GM18502 (cell line): ENCODE data around the gene GNPNAT1.
"Not testable (repeated sequence)": the region's sequence is repeated elsewhere in the genome, so short reads cannot be mapped to it uniquely, and the experiment has no call there.

Experiments
- ATAC-seq: cut with Tn5 transposase; IDR thresholded peaks from one replicate; pipeline ENCODE4 v1.9.1; 2021; ENCODE audit warnings: mild to moderate bottlenecking; ENCODE audit not compliant: unreplicated experiment, poor library complexity

The GNPNAT1 gene

DNA sequence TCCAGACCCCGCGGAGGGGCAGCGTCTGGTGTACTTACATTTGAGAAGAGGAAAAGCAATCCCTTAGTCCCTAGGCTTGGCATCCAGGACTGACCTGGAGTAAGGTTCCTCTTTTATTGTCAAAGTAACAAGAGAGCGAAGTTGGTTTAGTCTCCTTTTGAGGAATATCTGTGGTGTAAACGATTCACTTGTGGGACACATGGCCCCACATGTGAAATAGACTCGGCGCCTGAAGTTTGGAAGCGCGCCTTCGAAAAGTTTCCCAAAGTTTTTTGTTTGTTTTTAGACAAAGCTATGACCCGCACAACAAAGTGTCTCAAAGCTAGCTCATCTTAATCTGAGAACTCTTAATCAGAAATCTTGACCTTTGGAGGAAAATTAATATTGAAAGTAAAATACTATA, 60.7 kb downstream of the GNPNAT1 start:
- ATAC-seq: no peak

- peak; percentile 93 for ATAC-seq
Measured at GRCh38 chr14:52729925-52730708, 61.3 kb downstream of the GNPNAT1 start, which contains the start of gene STYX. STYX (plus strand) TSS chr14:52730166; CDS start chr14:52730475, 309 bp downstream.

GRCh38 chr14:52729585-52729924, 61.9 kb downstream of the GNPNAT1 start:
- no peak for ATAC-seq

DNA sequence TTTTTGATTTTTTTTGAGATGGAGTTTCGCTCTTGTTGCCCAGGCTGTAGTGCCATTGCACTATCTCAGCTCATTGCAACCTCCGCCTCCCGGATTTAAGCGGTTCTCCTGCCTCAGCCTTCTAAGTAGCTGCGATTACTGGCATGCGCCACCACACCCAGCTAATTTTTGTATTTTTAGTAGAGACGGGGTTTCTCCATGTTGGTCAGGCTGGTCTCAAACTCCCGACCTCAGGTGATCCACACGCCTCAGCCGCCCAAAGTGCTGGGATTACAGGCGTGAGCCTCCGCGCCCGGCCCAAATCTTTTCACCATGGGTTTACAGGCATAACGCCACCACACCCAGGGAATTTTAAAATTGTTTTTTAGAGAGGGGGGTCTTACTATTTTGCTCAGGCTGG, 62.4 kb downstream of the GNPNAT1 start:
- not testable (repeated sequence) for ATAC-seq

DNA sequence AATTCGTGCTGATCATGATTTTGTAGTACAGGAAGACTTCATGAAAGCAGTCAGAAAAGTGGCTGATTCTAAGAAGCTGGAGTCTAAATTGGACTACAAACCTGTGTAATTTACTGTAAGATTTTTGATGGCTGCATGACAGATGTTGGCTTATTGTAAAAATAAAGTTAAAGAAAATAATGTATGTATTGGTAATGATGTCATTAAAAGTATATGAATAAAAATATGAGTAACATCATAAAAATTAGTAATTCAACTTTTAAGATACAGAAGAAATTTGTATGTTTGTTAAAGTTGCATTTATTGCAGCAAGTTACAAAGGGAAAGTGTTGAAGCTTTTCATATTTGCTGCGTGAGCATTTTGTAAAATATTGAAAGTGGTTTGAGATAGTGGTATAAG, 63.9 kb downstream of the GNPNAT1 start:
- ATAC-seq: not testable (repeated sequence)
